Effector CD8-positive, alpha-beta T cell (primary cell): ENCODE results near the gene PAK5.

ENCODE experiments used
- DNase-seq: peaks from one replicate; lab custom pipeline; 2025; lab: John Stamatoyannopoulos, UW

Gene PAK5

DNA sequence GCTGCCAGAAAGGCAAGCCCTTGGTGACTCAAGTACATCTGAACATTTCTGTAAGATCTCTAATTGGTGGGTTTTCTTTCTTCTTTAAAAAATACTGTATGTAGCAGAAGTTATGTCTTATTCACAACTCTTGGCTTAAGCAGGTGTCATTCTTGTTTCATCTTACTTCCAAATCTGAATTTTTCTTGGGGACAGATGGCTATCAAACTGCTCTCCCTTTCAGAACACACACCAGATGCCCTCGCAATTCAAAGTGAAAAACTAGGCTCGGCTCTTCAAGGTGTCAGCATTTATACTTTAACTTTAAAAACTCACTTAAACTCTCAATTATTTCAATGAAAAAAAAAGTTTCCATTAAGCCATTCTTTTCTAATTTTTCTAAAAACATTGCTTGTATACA is 49.7 kb downstream of the PAK5 start:
- no peak for DNase-seq

DNA sequence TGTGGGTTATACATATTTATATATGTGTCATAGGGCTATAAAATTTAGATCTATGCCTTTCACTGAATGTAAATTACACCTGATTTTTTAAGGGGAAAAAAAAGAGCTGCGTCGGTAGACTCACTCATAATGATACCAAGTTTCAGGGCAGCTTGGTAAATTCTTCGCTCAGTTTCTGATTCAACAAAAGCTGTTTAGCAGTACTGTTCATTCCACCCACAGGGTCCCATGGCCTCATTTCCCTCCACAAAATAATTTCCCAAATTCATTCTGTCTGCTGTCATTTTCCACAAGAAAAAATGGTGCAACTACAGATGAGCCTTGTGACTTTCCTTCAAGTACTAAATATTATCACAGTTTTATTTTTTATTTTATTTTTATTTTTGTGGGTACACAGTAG is 63.7 kb downstream of the PAK5 start:
- no peak for DNase-seq

DNA sequence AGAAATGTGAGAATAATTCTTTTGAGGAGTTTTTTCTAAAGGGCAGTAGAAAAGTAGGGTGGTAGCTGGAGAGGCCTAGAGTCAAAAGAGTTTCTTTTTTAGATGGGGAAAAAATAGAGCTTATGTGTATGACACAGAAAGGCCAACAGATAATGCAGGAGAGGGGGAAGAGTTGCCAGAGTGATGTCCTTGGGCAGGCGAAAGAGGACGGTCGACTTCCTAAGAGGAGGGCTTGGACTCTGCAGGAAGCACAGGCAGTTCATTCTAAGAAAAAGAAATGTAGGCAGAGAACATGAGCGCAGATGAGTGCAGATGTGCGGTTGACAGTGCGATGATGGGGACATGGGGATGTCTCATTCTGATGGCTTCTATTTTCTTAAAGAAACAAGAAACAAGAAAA is 68.9 kb downstream of the PAK5 start:
- DNase-seq: no peak

DNA sequence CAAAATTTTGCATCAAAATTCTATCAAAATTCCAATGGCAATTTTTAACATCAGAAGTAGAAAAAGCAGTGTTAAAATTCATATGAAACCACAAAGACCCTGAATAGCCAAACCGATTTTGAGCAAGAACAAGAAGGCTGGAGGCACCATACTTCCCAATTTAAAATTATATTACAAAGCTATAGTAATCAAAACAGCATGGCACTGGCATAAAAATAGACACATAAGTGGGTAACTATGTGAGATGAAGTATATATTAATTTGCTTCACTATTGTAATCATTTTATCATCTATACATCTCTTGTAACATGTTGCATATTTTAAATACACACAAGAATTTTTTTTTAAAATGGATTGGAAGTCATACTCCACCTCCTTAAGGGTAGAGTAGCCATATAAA is 77.4 kb downstream of the PAK5 start:
- no peak for DNase-seq

DNA sequence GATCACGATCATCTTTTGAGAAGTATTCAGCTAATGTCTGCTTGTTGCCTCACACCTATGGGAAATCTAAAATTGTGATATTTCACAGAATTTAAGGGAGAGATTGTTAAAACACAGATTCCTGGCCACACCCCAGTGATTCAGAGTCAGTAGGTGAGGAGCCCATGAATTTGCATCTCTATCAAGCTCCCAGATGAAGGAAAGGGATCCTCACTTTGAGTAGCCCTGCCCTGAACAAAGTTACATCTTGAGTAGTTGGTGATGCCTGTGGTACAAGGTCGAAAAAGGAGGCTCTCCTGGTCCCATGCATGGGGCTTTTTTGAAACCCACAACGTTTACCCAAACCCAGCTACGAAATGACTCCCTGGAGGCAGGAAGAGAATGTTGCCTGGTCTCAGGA is 79.5 kb downstream of the PAK5 start:
- DNase-seq: no peak

DNA sequence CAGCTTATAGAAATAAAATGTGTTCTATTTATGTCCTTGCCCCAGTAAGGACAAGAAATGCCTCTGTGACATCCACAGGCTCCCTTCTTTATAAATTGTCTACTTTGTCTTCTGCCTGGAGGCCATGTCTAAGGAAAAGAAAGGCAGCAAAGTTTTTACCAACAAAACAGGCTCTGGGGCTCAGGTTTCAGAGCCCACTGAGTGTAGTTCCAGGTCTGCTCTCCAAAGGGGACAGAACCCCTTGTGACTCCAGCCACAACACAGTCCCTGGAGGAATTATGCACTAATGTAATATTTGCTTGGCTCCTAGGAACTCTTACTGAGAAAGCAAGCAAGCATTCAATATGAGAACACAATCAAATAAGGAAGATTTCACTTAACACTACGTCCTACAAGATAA is 80.1 kb downstream of the PAK5 start:
- no peak for DNase-seq

DNA sequence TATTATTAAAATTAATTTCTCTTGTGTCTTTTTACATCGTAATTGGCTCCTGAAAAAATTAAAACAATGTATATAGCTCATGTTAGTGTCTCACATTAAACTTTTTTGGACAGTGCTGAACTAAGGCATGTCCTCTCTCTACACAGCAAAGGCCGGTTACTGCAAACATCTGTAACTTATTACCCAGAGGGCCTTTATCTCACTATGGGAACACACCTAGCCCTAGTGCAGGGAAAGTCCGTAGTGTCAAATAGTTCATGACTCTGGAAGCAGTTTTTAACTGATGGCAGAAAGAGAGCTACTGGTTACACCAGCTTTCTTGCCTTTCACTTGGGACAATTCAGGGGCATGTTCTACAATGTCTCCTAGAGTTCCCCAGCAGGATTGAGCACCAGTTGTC is 82.2 kb downstream of the PAK5 start:
- DNase-seq: no peak

DNA sequence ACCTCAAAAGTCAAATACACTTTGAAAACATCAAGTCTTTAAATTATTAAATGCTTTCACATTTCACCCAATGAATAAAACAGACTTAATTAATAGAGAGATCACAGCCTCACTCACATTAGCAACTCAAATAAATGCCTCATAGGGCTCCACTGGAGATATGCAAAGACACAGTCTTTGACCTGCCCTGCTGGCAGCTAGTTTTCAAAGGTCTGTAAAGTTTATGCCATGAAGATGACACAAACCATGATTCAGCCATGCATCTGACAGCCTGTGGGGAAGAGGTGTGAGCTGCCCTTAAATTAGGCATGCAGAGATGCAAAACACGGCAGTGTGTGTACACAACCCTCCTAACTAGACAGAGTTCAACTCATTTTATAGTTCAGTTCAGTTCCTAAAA is 83.6 kb downstream of the PAK5 start:
- no peak for DNase-seq

DNA sequence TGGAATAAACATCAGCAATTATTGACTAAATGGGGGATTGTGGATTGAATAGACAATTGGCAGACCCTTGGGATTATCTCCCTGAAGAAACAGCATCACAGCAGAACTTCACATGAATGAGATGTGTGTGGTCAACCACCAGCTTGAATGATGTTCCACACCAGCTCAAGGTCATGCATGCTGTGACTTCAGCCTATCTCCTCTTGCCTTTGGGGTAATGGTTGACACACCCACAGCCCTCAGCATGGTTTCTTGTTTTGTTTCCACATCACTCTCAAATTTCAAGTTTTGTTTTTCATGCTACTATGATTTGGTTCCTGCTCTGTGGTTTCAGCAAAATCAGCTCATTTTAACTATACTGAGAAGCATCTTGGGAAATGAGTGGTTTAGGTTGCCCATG is 94.3 kb downstream of the PAK5 start:
- DNase-seq: no peak

DNA sequence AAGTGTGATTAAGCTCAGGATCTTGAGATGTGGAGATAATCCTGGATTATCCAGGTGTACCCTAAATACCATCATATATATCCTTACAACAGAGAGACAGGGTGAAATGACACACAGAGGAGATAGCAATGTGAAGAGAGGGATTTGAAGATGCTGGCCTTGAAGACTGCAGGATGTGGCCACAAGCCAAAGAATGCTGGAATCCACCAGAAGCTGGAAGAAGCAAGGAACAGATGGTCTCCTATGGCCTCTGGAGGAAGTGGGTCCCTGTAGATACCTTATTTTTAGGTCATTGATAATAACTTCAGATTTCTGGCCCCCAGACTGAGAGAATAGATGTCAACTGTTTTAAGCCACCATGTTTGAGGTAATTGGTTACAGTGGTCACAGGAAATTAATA is 95.0 kb downstream of the PAK5 start:
- no peak for DNase-seq

DNA sequence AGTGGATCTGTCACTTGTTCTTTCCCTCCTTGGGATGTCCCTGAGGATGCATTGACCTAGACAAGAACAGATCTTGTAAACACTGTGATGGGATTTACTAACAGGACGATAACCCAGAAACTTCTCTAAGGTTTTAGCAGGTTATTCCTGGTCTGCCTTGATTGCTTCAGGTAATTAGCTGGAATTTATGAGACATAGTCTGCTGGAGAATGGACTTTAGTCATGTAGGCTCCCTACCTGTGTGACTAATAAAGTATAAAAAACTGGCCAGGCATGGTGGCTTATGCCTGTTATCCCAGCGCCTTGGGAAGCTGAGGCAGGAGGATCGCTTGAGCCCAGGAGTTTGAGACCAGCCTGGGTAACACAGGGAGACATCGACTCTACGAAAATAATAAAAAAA is 96.1 kb downstream of the PAK5 start:
- DNase-seq: no peak

DNA sequence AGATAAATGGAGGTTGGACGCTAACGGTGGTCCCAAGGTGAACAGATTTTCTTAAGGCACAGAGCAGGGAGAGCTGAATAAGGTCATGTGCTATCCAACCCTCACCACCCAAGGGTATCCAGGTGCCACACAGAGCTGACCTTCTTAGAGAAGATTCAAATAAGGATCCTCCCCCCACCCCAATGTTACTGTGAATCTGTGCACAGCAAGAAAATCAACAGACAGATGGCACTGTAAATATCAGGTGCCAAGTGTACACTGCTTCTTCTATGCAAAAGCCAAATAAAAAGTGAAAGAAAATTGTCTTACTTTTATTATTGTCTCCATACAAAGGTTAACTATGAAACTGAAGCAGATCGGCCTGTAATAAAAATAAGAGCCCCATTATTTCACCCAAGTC is 96.9 kb downstream of the PAK5 start:
- DNase-seq: no peak

DNA sequence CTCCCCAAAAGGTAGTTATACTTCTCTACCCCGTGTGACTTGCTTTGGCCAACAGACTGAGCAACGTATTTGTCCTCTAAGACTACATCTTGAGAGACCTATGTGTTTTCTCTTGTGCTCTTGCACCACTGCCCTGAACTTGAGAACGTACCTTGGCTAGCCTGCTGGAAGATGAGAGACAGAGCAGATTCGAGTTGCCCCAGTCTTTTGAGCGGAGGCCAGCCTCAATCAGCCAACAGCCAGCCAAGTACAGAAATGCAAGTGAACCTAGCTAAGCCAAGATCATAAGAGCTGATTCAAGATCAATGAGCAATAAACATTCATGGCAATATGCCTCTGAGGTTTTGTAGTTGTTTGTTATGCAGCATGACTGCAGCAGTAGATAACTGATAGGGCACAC is 98.4 kb downstream of the PAK5 start:
- no peak for DNase-seq

DNA sequence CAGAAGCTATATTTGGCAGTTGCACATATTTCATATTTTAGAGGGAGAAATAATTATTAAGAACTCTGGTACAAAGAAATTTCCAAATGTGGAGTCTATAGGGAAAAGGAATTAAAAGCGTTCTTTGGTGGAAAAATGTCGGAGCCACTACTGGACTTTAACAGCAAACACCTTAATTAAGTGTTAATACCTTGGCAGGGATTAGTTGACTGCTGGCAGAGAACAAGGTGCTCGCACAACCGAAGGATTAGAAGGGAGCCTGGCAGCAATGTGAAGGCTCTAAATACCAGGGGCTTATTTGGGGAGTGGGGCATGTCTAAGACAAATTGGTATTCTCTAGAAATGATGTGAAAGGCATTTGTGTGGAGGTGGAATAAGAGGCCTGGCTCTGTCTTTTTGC is 98.9 kb downstream of the PAK5 start:
- DNase-seq: no peak

DNA sequence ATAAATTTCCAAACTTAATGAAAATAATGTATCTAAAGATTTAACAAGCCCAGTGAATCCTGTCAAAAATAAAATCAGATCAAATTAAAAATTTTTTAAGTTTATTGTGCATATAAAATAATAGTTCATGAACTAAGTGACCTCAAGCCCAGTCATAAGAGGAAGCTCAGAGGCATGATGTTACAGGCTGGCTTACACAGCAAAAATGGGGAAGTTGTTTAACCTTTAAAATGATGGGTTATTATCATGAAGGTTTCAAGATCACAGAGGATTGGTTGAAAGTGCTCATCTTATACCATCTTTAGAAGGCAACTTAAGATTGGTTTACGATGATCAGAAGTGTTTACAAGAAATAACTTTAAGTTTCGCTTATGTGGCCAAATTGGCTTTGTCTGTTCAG is 102.5 kb downstream of the PAK5 start:
- DNase-seq: no peak

DNA sequence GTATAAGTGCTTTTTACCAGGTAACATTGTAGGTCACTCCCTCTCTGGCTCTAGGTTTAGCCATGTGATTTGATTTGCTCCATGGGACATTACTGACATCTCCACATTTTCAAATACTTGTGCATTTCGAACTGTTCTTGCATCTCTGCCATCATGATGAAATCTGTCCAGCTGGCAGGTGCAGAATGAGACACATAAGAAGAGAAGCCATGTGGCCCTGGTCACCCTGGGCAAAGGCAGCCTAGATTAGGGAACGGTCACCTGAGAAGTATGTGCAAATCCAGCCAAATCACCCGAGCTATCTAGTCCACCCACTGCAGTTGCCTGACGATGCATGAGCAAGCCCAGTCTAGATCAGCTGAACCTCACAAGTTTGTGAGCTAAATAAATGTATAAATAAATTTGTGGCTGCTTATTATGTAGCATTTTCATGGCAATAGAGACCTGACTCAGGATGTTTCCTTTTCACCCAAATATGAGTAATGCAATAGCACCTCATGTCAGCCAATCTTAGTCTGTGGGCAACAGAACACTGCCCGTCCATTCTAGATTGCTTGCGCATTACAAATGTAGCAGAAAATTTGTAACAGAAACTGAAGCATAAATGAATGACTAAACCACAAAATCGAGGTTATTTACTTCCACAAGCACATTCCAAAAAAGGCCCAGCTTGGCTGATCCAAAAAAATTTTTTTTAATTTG is 115.2 kb downstream of the PAK5 start:
- DNase-seq: no peak

DNA sequence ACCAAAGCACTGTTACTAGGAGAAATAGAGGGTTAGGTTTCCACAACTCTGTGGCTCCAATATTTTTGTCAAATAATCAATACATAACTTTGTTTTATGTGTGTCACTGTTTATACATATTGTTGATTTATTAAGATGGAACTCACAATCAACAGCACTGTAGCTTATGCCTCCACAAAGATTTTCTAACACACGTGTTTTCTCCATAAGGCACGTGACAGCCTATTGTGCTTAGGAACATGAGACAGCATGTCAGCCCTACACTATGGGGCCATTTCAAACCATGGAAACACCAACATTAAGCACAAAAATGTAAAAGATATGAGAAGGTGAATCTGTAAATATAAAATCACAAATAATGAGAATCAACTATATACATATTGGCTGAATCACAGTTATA is 127.0 kb downstream of the PAK5 start:
- no peak for DNase-seq

DNA sequence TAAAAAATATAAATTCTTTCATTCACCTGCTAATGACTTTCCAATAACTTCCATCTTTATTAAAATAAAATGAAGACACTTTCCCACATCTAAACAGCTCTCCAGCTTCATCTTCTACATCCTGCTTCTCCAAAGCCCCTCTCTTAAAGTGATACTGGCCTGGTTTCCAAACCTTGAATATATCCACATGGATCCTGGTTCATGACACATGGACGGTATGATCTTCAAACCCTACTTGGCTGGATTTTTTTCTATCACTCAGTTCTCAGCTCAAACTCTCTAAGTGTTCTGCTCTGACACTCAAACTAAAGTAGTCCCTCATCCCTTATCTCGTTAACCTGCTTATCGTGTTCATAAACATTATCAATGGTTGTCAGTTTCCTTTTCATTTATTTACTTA is 128.2 kb downstream of the PAK5 start:
- DNase-seq: no peak

DNA sequence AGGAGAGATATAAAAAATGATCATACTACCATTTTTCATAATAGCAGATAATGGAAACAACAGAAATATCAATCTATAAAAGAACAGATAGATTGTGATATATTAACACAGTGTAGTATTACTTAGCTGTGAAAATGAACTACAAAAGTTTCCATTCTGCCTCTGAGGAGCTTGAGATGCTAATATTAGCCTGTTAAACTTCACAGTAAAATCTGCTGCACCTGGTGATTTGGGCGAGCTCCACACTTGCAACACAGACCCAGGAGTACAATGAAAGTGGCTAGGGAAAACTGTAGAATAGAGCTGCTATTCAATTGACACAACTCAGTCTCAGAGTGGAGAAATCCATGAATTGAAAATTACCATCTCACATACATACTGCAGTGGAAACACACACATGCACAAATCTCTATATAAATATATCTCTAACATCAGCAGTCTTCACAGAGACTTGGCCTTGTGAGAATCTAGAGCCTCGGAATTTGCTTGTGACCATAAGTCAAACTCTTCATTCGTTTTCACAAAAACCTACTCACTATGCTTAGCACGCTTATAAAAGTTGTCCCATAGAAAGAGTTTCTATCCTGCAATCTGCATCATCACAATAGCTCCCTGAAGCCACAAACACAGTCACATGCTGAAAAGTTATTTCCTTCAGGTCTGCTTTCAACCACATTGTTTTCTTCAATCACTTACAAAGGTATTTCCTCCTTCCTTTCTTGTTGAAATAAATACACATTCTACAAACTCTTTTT is 133.0 kb downstream of the PAK5 start:
- DNase-seq: no peak

DNA sequence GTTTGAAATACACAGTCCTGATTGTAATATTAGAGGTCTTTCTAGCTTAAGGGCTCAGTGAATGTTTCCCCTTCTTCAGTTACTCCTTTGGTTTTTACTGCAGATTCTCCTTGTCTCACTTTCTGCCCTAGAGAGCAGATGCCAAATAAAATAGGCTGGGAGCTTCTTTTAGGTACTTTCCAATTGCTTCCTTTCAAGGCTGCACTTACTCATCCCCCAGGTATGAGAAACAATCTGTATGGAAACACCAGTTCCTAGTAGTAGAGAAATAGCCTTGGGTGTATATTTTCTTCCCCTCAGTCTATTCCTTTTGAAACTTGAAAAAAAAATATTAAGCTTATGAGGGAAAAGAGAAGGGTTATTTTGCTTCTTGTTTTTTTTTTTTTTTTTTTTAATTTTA is 139.7 kb downstream of the PAK5 start:
- no peak for DNase-seq

DNA sequence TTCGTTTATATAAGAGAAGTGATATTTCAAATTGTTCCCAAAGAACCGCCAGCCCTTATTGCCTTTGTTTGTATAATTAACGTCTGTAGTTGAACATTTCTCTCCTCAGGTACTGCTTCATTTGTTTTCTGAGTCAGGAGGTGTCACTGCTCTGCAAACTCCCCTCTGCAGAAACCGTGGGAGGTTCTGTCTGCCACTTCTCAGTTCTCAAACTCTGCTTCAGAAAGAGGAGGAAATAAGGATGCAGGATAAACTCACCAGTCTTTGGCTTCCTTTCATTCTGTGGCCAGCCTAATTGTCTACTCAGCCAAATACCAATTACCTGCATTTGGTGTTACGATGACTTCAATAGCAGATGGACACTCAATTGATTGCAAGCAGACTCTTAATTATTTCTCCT is 149.8 kb downstream of the PAK5 start:
- DNase-seq: no peak

DNA sequence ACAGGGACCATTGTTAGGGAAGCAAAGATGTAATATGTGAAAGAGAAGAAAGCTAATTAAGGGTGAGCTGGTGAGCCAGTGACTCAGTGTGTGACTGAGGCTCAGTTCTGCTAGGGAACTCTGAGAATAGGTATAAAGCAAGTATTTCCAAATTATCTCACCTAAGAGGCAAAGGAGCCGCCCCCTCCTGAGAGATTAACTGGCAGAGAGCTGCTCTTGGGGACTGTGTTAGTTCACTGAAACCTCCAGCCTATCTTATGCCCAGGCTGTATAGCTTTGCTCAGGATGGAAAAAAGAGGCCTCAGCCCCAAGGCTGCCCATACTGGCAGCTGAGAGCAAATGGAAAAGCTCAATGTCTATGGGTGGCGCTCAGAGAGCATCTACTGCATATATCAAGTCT is 152.0 kb downstream of the PAK5 start:
- no peak for DNase-seq

DNA sequence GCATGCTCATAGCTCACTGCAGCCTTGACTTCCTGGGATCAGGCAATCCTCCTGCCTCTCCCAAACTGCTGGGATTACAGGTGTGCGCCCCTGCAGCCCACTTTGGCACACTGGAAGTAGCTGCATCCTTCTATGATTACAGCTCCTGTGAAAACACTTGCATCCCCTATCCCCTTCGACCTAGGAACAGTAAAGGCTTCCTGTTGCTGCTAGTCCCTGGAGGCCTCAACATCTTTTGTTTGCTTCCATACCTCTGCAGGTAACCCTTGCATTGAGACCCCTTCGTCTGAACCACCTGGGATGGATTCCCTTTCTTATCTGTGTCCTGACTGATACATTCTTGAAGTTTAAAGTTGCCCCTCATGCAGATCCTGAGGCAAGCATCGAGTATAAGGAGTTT is 152.4 kb downstream of the PAK5 start:
- DNase-seq: no peak

DNA sequence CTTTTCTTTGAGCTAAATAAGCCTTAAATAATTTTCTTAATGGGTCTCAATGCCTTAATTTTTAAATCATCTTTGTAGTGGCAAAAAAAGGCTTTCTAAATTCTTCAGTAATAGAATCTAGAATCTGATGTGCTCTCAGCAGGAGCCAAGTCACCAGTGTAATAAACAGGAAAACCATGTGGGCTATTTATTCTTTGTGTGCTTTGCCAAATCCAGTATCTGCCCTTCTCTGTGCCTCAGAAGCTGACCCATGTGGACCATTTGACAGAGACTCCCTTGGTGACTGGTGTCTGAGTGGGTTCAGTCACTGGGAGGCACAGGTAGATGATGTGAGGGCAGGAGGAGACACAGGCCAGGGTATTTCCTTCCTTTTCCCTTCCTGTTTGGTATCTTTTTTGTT is 152.9 kb downstream of the PAK5 start:
- no peak for DNase-seq
